GM19452 (cell line): Measurements from ENCODE around the gene CELF1.
"Not testable (repeated sequence)": the region's sequence is repeated elsewhere in the genome, so short reads cannot be mapped to it uniquely, and the experiment has no call there.

ENCODE experiments used
- ATAC-seq: cut with Tn5 transposase; IDR thresholded peaks from one replicate; pipeline ENCODE4 v1.9.1; 2021; ENCODE audit not compliant: unreplicated experiment

Gene CELF1

GRCh38 chr11:47488674-47489394, 64.1 kb downstream of the CELF1 start:
- ATAC-seq = no peak

- no peak for ATAC-seq
Observed at GRCh38 chr11:47488111-47488510, 64.8 kb downstream of the CELF1 start.

GRCh38 chr11:47487421-47487820, 65.5 kb downstream of the CELF1 start:
- no peak for ATAC-seq

- no peak for ATAC-seq
Observed at GRCh38 chr11:47485107-47485506, 67.8 kb downstream of the CELF1 start.

GRCh38 chr11:47483457-47483856, 69.5 kb downstream of the CELF1 start:
- no peak for ATAC-seq

- ATAC-seq = no peak
Observed at GRCh38 chr11:47480762-47481161, 72.2 kb downstream of the CELF1 start.

GRCh38 chr11:47478651-47479329, 74.1 kb downstream of the CELF1 start:
- ATAC-seq = no peak

- ATAC-seq = no peak
Observed at GRCh38 chr11:47477753-47478152, 75.2 kb downstream of the CELF1 start.

GRCh38 chr11:47477323-47477722, 75.6 kb downstream of the CELF1 start:
- no peak for ATAC-seq

- ATAC-seq = no peak
Observed at GRCh38 chr11:47470671-47471070, 82.3 kb downstream of the CELF1 start.

- no peak for ATAC-seq
Observed at GRCh38 chr11:47469361-47470179, 83.4 kb downstream of the CELF1 start.

GRCh38 chr11:47468598-47469214, 84.2 kb downstream of the CELF1 start:
- no peak for ATAC-seq

- no peak for ATAC-seq
Observed at GRCh38 chr11:47467357-47467756, 85.6 kb downstream of the CELF1 start.

GRCh38 chr11:47466701-47467250, 86.2 kb downstream of the CELF1 start:
- ATAC-seq = no peak

GRCh38 chr11:47466201-47466600, 86.7 kb downstream of the CELF1 start:
- ATAC-seq = no peak

- ATAC-seq = no peak
Observed at GRCh38 chr11:47464483-47464882, 88.4 kb downstream of the CELF1 start.

- no peak for ATAC-seq
Observed at GRCh38 chr11:47461876-47462275, 91.1 kb downstream of the CELF1 start.

GRCh38 chr11:47460571-47461235, 92.2 kb downstream of the CELF1 start:
- no peak for ATAC-seq

- ATAC-seq = not testable (repeated sequence)
Observed at GRCh38 chr11:47454258-47454671, 98.7 kb downstream of the CELF1 start.

GRCh38 chr11:47453365-47453764, 99.6 kb downstream of the CELF1 start:
- no peak for ATAC-seq
